ENCODE measurements around the gene CCDC116.
"Not testable (repeated sequence)": the region's sequence is repeated elsewhere in the genome, so short reads cannot be mapped to it uniquely, and the experiment has no call there.

Gene CCDC116

GRCh38 chr22:21609556-21610157, 22.9 kb upstream of the CCDC116 start:
- DNase-seq (ENCODE audit: low spot score), result not testable (repeated sequence)

- no peak for DNase-seq (ENCODE audit: low spot score)
These were observed 21.2 kb upstream of the CCDC116 start for GRCh38 chr22:21611210-21611977.

GRCh38 chr22:21612858-21613257, 19.7 kb upstream of the CCDC116 start:
- no peak for DNase-seq (ENCODE audit: low spot score)

GRCh38 chr22:21613553-21614233, 18.9 kb upstream of the CCDC116 start:
- DNase-seq (ENCODE audit: low spot score), result no peak

GRCh38 chr22:21615731-21616130, 16.8 kb upstream of the CCDC116 start:
- no peak for DNase-seq (ENCODE audit: low spot score)

GRCh38 chr22:21617337-21617736, 15.2 kb upstream of the CCDC116 start:
- DNase-seq (ENCODE audit: low spot score), result not testable (repeated sequence)

GRCh38 chr22:21621025-21621424, 11.5 kb upstream of the CCDC116 start:
- DNase-seq (ENCODE audit: low spot score), result no peak

GRCh38 chr22:21622011-21622918, 10.3 kb upstream of the CCDC116 start:
- DNase-seq (ENCODE audit: low spot score), result no peak

- DNase-seq (ENCODE audit: low spot score), result no peak
These were observed 9.5 kb upstream of the CCDC116 start for GRCh38 chr22:21622919-21623647.

- no peak for DNase-seq (ENCODE audit: low spot score)
These were observed 9.0 kb upstream of the CCDC116 start for GRCh38 chr22:21623648-21623970.

GRCh38 chr22:21624120-21624879, 8.3 kb upstream of the CCDC116 start:
- DNase-seq (ENCODE audit: low spot score), result peak; percentile 45

- no peak for DNase-seq (ENCODE audit: low spot score)
These were observed 7.4 kb upstream of the CCDC116 start for GRCh38 chr22:21624880-21625791.

- no peak for DNase-seq (ENCODE audit: low spot score)
These were observed 6.4 kb upstream of the CCDC116 start for GRCh38 chr22:21626073-21626734.

GRCh38 chr22:21626735-21627469, 5.7 kb upstream of the CCDC116 start:
- no peak for DNase-seq (ENCODE audit: low spot score)

- no peak for DNase-seq (ENCODE audit: low spot score)
These were observed 3.9 kb upstream of the CCDC116 start for GRCh38 chr22:21628386-21629254.

- DNase-seq (ENCODE audit: low spot score), result peak; percentile 97
These were observed 3.1 kb upstream of the CCDC116 start, which contains the start of gene YDJC for GRCh38 chr22:21629255-21630149. TSS of gene YDJC (minus strand) at chr22:21630022. CDS start at chr22:21630014, 8 bp downstream.
